Stimulated activated CD4-positive, alpha-beta T cell treated with anti-CD3 and anti-CD28 coated beads, Interleukin-1b, Interleukin-23, amount 100 ng/mL, for 1 hour (primary cell): Measurements from ENCODE around the gene PES1.
"Not testable (repeated sequence)": the region's sequence is repeated elsewhere in the genome, so short reads cannot be mapped to it uniquely, and the experiment has no call there.

Experiments
- DNase-seq, 2 donors: peaks; one replicate each; pipeline ENCODE4 v3.0.0-alpha.2; 2020; ENCODE audit warnings: low read depth in 2 of 2

The PES1 gene

DNA sequence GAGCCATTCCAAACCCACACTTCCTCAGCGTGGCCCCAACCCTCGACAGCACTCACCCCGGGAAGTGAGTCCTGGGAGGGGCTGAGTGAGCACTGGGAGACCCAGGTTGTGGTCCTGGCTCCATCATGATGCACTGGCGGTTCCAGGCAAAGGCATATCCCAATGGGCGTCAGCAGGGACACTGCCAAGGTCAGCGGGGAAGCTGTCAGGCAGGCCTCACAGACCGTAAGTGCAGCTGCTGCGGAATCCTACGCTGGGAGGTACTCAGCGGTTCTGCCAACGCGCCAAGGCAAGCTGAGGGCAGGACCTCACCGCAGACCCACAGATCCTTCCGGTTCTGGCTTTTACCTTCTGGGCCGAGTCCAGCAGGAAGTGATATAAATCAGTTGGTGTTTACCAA is 15.9 kb downstream of the PES1 start:
- DNase-seq: no peak

DNA sequence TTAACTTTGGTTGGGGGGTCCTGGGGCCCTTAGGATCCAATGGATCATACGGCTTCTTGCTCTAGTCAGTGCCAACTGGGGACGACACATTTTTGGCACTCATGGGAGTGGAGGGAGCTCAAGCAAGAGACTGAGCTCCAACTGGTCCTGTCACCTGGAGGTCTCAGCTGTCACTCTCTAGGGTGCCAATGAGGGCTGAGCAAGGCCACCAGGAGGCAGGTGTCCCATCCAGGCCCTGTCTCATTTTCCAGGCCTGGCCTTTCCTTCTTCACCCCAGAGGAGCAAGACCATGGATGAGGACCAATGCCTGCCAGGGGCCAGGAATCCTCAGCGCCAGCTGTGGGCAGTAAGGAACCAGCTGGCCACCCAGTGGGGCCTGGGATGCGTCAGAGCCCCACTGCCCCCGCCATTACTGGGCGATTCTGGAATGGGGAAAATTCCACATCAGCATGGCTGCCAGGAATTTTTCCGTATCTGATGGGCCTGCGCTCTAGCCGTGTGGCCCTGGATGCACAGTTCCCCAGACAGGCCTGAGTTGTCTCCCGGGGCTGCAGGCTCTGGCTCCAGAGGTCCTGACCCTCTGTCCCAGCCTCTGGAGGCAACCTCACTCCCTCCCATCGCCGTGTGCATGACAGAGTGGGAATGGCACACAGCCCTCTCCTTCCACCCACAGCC is 16.6 kb downstream of the PES1 start:
- DNase-seq: no peak

- DNase-seq: no peak
Observed at GRCh38 chr22:30574095-30574981, 17.4 kb downstream of the PES1 start, which contains the start of gene GAL3ST1. Gene GAL3ST1 (minus strand): TSS chr22:30574665. CDS start chr22:30557392, 17,273 bp downstream.

DNA sequence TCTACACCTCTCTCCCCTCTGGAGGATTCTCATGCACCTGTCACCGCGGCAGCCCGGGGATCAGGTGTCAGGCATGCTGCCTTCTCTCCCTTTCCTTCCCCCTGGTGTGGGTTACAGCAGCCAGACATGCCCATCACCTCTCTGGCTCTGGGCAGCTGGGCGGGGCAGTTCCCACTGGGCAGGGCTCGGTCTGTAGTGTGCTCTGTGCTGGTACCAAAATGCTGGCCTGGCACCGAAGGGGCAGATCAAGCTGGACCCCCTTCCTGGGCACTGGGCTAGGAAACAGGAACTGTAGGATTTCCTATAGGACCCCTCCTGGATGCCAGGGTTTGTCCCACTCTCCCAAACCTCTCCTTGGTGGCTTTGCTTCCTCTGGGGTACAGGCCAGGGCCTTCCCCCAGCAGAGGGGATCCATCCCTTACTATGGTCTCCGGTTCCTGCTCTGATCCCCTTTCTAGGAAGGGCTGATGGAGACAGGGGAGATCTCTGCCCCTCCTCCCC is 18.1 kb downstream of the PES1 start:
- DNase-seq: no peak

GRCh38 chr22:30572840-30573593 is 18.7 kb downstream of the PES1 start:
- no peak for DNase-seq

DNA sequence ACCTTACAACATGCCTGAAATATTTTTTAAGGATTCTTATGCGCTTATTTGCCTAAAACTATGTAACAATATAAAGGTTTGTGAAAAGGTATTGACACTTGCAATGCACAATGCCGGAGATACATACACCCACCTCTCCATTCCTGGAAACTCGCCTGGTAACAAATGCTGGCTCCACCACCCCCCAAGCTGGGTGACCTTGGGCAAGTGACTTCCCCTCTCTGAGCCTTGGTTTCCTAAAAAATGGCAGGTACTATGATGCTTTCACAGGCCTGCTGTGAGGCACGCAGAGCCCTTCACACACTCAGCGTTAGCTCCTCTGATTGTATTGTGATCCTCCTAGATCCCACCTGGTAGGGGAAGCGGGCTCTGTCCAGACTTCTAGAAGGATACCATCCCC is 19.5 kb downstream of the PES1 start:
- no peak for DNase-seq

DNA sequence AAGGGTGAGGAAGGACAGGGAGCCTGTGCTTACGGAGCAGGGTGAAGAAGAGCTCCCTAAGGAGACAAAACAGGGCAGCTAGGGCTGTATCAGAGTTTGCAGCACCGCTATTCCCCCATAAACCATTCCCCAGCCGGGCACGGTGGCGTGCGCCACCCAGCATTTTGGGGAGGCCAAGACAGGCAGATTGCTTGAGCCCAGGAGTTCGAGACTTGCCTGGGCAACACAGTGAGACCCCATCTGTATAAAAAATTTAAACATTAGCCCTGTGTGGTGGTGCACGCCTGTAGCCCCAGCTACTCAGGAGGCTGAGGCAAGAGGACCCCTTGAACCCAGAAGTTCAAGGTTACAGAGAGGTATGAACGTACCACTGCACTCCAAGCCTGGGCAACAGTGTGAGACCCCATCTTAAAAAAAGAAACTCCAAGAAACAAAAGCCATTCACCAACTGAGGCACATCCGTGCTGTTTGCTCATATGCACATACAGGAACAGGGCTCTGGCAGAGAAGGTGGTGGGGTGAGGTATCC is 22.0 kb downstream of the PES1 start:
- no peak for DNase-seq

- no peak for DNase-seq
Observed at GRCh38 chr22:30568137-30568805, 23.4 kb downstream of the PES1 start.

DNA sequence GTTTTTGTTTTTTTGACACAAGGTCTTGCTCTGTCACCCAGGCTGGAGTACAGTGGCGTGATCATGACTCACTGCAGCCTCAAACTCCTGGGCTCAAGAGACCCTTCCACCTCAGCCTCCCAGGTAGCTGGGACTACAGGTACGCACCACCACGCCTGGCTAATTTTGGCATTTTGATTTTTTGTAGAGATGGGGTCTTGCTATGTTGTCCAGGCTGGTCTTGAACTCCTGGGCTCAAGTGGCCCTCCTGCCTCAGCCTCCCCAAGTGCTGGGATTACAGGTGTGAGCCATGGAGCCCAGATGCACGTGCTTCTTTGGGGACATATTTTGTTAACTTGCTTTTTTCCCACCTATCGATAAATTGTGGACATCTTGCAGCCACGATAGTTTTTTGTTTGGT is 24.4 kb downstream of the PES1 start:
- DNase-seq: not testable (repeated sequence)

- DNase-seq: no peak
Observed at GRCh38 chr22:30566125-30566524, 25.6 kb downstream of the PES1 start.

GRCh38 chr22:30565341-30565740 is 26.4 kb downstream of the PES1 start:
- DNase-seq: no peak

GRCh38 chr22:30564761-30565119 is 27.0 kb downstream of the PES1 start:
- no peak for DNase-seq

GRCh38 chr22:30564045-30564760 is 27.5 kb downstream of the PES1 start:
- no peak for DNase-seq

GRCh38 chr22:30562366-30562765 is 29.3 kb downstream of the PES1 start:
- DNase-seq: no peak

- no peak for DNase-seq
Observed at GRCh38 chr22:30561402-30562189, 30.1 kb downstream of the PES1 start.

GRCh38 chr22:30560643-30561202 is 31.0 kb downstream of the PES1 start:
- DNase-seq: not testable (repeated sequence)

- no peak for DNase-seq
Observed at GRCh38 chr22:30559889-30560288, 31.8 kb downstream of the PES1 start.

GRCh38 chr22:30557243-30557642 is 34.5 kb downstream of the PES1 start:
- no peak for DNase-seq

DNA sequence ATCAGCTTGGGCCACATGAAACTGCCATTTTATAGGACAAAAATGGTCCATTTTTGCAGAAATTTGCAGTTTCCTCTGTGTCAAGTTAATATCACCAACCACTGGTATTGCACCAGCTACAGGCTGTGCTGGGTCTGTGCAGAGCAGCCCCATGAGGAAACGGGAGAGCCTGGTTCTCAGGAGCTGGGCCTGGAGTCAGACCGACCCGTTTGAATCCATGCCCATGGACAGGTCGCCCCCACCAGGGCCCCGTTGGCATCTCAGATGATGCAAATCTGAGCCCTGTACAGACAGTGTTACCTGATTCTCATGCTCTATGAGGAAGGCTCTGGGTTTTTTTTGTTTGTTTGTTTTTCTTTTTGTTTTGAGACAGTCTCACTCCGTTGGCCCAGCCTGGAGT is 35.3 kb downstream of the PES1 start:
- no peak for DNase-seq
